Measurements from ENCODE around the gene GNAO1. TPM values are rescaled to one million over a fixed set of nuclear protein-coding genes. Genes with fewer than 3 reads are reported as not detected.

Gene GNAO1
- total RNA-seq, 1 experiment from 2014 or later, result 0.10 TPM

GRCh38 chr16:56263711-56264608 is 72.7 kb downstream of the GNAO1 start:
- no peak for DNase-seq (ENCODE audit: extremely low read depth, low read depth)

GRCh38 chr16:56264609-56264972 is 73.3 kb downstream of the GNAO1 start:
- no peak for DNase-seq (ENCODE audit: extremely low read depth, low read depth)

GRCh38 chr16:56265184-56265583 is 73.9 kb downstream of the GNAO1 start:
- no peak for DNase-seq (ENCODE audit: extremely low read depth, low read depth)

DNA sequence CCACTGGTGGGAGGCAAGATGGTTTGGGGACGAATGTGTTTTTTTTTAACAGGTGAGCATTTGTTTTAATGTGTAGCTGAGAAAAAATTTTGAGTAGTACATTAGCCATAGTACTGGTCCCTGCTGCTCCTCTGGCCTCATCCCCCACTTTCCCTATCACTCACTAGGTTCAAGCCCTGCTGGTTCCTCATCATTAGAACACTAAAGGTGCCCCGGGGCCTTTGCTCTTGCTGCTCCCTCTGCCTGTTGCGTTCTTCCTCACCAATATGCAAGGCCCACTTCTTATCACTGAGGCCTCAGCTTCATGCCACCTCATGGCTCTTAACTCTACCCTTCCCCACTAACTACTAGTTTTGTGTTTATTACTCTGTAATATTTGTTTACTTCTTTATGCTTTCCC is 74.5 kb downstream of the GNAO1 start:
- DNase-seq (ENCODE audit: extremely low read depth, low read depth), result no peak

DNA sequence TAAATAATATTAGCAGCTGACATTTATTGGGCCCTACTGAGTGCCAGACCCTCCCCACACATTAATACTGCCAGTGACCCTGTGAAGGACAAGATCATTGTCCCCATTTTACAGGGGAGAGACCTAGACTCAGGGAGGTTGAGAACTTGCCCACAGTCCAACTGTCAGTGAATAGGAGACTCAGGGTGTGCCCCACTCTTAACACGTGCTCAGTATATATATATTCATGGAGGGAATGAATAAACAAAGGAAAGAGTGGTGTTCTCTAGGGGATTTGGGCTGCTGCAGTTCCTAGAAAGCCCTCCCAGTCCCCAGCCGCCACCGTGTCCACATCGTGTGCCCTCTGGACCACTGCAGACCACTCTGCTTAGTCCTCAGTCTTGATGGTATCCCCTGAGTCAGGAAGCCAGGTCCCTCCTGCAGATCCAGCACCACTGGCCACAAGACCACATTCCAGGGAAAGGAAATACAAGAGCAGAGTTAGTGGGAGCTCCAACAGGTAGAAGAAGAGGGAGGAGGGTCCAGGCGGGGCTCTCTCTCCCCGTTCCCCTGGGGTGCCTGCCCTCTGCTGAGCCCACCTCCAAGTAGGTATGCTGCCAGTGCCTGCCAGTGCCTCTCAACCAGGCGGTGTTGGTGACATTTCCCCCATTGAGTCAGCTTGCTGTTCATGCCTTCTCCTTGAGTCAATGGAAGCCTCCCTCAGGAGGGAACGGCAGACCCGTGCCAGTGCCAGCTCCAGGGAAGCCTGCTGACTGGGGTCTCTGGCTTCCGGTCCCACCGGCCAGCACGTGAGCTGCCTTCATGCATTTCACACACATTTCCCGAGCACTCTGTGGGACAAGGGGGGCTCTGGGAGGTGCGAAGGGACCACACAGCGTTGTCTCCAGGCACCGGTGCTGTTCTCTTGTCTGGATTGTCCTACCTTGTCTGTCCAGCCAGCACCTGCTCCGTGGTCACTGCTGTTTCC is 75.6 kb downstream of the GNAO1 start:
- no peak for DNase-seq (ENCODE audit: extremely low read depth, low read depth)

DNA sequence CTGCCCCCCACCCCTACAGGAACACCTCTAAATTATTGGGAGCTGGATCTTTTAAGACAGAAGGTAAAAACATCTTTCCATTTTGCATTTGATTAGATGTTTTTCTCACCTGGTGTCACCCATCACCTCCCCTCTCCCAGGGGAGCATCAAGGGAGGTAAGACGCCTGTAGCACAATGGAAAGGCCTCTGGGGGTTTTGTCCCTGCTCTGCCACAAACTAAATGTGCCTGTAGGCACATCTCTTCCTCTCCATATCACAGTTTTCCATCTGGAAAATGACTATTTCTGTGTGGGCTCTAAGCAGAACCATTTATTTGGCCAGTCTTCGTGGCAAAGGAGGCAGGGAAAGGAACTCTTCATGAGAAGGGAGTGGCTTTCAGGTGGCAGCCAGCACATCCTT is 76.6 kb downstream of the GNAO1 start:
- DNase-seq (ENCODE audit: extremely low read depth, low read depth), result no peak

DNA sequence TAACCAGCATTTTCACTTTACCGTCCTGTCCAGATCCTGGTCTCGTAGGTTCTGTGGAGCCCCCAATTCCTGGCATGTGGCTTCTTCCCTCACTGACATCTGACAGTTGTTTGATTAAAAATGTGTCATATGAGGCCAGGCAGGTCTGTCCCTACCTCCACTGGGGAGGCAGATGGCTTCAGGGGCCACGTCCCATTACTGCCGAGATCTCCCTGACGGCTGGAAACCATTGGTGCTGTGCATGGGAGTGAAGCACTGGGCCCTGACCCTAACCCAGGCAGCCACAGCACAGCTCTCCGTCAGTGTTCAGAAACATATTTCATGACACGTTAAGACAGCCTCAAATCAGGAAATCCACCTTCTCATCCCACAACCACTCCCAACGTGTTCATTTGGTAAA is 77.5 kb downstream of the GNAO1 start:
- DNase-seq (ENCODE audit: extremely low read depth, low read depth), result no peak

- DNase-seq (ENCODE audit: extremely low read depth, low read depth), result no peak
Measured at GRCh38 chr16:56269281-56269680, 78.0 kb downstream of the GNAO1 start.

GRCh38 chr16:56269811-56270684 is 78.8 kb downstream of the GNAO1 start:
- no peak for DNase-seq (ENCODE audit: extremely low read depth, low read depth)

GRCh38 chr16:56270828-56271227 is 79.5 kb downstream of the GNAO1 start:
- DNase-seq (ENCODE audit: extremely low read depth, low read depth), result no peak

GRCh38 chr16:56272583-56272894 is 81.2 kb downstream of the GNAO1 start:
- DNase-seq (ENCODE audit: extremely low read depth, low read depth), result no peak

GRCh38 chr16:56273615-56274014 is 82.3 kb downstream of the GNAO1 start:
- no peak for DNase-seq (ENCODE audit: extremely low read depth, low read depth)

DNA sequence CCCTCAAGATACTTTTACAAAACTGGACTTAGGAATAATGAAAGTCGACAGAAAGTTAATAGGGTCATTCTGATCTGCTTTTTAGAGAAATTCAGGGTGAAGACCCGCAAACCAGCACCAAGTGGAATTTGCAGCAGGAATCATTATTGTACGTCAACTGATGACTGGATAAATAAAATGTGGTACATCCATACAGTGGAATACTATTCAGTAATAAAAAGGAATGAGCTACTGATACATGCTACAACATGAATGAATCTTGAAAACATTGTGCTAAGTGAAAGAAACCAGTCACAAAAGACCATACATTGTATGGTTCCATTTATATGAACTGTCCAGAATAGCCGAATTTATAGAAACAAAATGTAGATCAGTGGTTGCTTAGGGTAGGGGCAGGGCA is 83.1 kb downstream of the GNAO1 start:
- DNase-seq (ENCODE audit: extremely low read depth, low read depth), result no peak

DNA sequence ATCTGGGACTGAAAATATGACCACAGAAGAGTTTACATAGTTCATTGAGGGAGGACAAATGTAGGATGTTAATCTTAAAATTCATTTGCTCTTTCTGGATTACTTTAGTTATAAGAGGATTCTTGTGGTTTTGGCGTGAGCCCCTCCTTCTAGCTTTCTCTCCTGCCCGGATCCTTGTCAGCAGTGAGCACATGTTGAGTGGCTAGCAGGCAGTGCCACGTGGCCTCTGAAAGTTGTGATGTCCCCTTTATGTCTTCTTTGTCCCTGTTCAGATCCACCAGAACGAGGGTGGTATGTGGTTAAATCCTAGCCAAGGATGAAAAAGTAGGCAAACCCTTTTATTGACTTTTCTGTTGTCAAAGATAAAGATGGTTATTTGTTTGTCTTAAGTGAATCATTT is 83.8 kb downstream of the GNAO1 start:
- DNase-seq (ENCODE audit: extremely low read depth, low read depth), result no peak

- no peak for DNase-seq (ENCODE audit: extremely low read depth, low read depth)
Measured at GRCh38 chr16:56275801-56276200, 84.5 kb downstream of the GNAO1 start.

GRCh38 chr16:56277075-56277474 is 85.8 kb downstream of the GNAO1 start:
- DNase-seq (ENCODE audit: extremely low read depth, low read depth), result no peak

DNA sequence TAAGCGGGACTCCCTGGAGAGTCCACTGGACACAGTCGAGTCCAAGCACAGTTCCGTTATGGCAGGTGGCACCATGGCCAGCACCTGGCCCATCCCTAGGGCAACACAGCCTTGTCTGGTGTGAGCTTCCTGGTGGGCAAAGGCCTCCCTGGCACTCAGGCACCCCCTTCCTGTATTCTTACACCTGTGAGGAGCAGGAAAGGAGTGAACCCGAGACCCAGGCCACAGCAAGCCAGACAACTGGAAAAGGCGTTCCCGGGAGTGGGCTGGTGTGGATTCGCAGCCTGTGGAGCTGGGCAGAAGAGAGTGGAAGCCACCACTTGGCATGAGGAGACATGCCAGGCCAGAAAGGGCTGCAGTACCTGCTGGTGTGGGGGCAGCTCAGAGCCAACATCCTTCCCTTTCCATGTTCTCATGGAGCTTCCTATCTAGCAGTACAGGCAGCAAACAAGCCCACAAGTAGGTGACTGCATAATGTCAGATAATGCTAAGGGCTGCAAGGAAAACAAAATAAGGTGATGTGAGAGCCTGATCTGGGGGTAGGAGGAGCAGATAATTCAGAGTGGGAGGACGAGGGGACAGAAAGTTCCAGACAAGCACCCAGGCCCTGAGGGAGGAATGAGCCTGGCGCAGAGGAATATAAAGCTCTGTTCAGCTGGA is 87.0 kb downstream of the GNAO1 start:
- DNase-seq (ENCODE audit: extremely low read depth, low read depth), result no peak

DNA sequence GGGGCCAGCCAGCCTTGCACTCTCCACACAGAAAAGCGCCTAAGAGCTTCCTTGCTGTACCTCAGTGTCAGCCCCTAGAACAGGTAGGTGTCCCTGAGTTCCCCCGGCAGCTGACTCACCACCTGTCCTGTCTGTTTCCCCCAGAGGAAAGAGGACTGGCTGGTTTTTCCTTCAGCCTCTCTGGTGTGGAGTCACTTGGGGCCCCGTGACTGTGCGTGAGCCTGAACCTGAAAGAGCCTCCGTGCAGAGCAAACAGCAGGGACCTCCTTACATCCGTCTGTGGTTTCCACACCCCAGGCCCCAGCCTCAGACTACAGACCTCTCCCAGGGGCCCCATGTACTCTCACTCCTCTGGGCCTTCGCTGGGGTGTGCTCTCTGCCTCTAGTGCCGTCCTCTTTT is 87.8 kb downstream of the GNAO1 start:
- DNase-seq (ENCODE audit: extremely low read depth, low read depth), result no peak

DNA sequence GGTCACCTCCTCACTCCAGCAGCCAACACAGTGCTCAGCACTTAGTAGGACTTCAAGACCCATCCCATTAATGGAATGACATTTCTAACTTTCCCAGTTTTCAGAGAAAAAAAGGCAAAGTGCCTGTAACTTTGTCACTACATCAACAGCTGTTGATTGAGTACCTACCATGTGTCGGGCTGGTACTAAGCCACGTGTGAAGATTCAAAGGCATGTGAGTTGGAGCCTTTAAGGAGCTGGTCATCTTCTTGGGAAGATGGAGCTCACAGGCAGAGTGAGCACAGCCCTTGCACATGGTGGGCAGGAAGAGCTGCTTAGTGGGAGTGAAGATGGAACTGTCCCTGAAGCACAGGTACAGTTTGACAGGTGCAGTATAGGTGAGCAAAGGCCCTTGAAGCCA is 88.6 kb downstream of the GNAO1 start:
- DNase-seq (ENCODE audit: extremely low read depth, low read depth), result no peak

DNA sequence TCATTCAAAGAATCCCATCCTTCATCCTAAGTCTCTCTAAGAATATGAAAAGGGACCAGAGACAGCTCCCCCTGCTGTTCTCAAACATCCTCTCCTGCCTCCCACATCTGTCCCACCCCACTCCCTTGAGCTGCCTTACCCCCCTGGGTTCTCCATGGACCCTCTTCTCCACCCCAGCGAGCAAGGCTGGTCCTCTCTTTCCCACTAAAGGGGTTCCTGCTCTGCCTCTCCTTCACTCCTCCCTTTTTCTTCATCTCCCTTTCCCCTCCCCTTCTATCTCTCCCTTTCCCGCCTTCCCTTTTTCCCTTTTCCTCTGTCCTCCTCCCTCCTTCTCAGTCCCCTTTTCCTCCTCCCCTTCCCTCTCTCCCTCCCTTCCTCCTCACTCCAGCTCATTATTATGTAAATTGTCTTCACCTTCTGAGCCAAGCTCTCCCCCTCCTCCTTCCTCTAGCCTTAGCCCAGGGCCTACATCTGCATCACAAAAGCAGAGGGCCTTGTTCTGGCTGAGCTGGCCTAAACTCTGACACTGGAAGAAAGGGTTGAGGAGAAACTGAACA is 90.0 kb downstream of the GNAO1 start:
- DNase-seq (ENCODE audit: extremely low read depth, low read depth), result no peak
